Neural progenitor cell (in vitro differentiated cells): Measurements from ENCODE around the gene NLK. TPM values are rescaled to one million over a fixed set of nuclear protein-coding genes. Genes with fewer than 3 reads are reported as not detected.

Experiments
- DNase-seq: peaks from one replicate; pipeline ENCODE4 v3.0.0-alpha.2; 2016; ENCODE audit warnings: low spot score
- H2AFZ ChIP-seq: fragments of 200-600 bp; sonication (generic); replicated peaks from 2 replicates; pipeline ENCODE4 v1.6.1; 2016; ENCODE audit warnings: antibody characterized with exemption
- H3F3A ChIP-seq: fragments of 200-600 bp; sonication (generic); 2 replicates; pipeline ENCODE4 v1.6.1; 2016; ENCODE audit warnings: antibody characterized with exemption, low read depth
- H3K27ac ChIP-seq: fragments of 200-600 bp; sonication (generic); 2 replicates; pipeline ENCODE4 v1.5.1; 2016; ENCODE audit warnings: mild to moderate bottlenecking
- H3K27me3 ChIP-seq: fragments of 200-600 bp; sonication (generic); 2 replicates; pipeline ENCODE4 v1.6.1; 2016; ENCODE audit warnings: mild to moderate bottlenecking, moderate library complexity
- H3K36me3 ChIP-seq: fragments of 200-600 bp; sonication (generic); 2 replicates; pipeline ENCODE4 v1.5.1; 2016
- H3K4me1 ChIP-seq: fragments of 200-600 bp; sonication (generic); 2 replicates; pipeline ENCODE4 v1.6.1; 2016; ENCODE audit warnings: mixed run types
- H3K4me2 ChIP-seq: fragments of 200-600 bp; sonication (generic); 2 replicates; pipeline ENCODE4 v1.6.1; 2016
- H3K4me3 ChIP-seq: fragments of 200-600 bp; sonication (generic); 2 replicates; pipeline ENCODE4 v1.5.1; 2016
- H3K79me2 ChIP-seq: fragments of 200-600 bp; sonication (generic); 2 replicates; pipeline ENCODE4 v1.6.1; 2016; ENCODE audit warnings: low read depth
- H3K9ac ChIP-seq: fragments of 200-600 bp; sonication (generic); 2 replicates; pipeline ENCODE4 v1.6.1; 2016
- H3K9me3 ChIP-seq: fragments of 200-600 bp; sonication (generic); 2 replicates; pipeline ENCODE4 v1.5.1; 2016; ENCODE audit warnings: low read depth
- H4K20me1 ChIP-seq: fragments of 200-600 bp; sonication (generic); 2 replicates; pipeline ENCODE4 v1.6.1; 2016; ENCODE audit warnings: low read depth
- H3K27ac Mint-ChIP-seq: 3 replicates; pipeline ENCODE4 v1.8.0; 2021; ENCODE audit warnings: mixed read lengths
- H3K27me3 Mint-ChIP-seq: 2 replicates; pipeline ENCODE4 v1.8.0; 2022; ENCODE audit warnings: low read depth, mild to moderate bottlenecking, inconsistent platforms, moderate library complexity, mixed read lengths; ENCODE audit not compliant: insufficient read depth
- H3K36me3 Mint-ChIP-seq: 3 replicates; pipeline ENCODE4 v1.8.0; 2021; ENCODE audit warnings: mixed read lengths
- H3K4me1 Mint-ChIP-seq: 3 replicates; pipeline ENCODE4 v1.8.0; 2021; ENCODE audit warnings: mixed read lengths
- H3K4me3 Mint-ChIP-seq: 3 replicates; pipeline ENCODE4 v1.8.0; 2021; ENCODE audit warnings: mild to moderate bottlenecking, moderate library complexity, mixed read lengths
- H3K9me3 Mint-ChIP-seq: 3 replicates; pipeline ENCODE4 v1.8.0; 2020; ENCODE audit warnings: mixed read lengths
- EZH2 ChIP-seq: fragments of 200-600 bp; sonication (generic); IDR thresholded peaks from 2 replicates; pipeline ENCODE4 v1.6.1; 2017; ENCODE audit warnings: antibody characterized with exemption, mild to moderate bottlenecking, moderate library complexity
- EZH2phosphoT487 ChIP-seq: fragments of 200-600 bp; sonication (generic); IDR thresholded peaks from 2 replicates; pipeline ENCODE4 v1.6.1; 2017; ENCODE audit warnings: antibody characterized with exemption
- total RNA-seq: library from RNA; depleted of rRNA; stranded (reverse); fragments of >200 nt; gene quantifications from 2 replicates; pipeline ENCODE4 v1.2.3, GENCODE V29; 2015; ENCODE audit warnings: low replicate concordance
- TF ChIP-seq, protein P1 (sequence below): fragments of 200-600 bp; sonication (generic); IDR thresholded peaks from 2 replicates; pipeline ENCODE4 v1.5.1; 2017; ENCODE audit warnings: antibody characterized with exemption, mild to moderate bottlenecking

The NLK gene
- total RNA-seq, 1 donor from 2014 or later = 61.7 TPM

DNA sequence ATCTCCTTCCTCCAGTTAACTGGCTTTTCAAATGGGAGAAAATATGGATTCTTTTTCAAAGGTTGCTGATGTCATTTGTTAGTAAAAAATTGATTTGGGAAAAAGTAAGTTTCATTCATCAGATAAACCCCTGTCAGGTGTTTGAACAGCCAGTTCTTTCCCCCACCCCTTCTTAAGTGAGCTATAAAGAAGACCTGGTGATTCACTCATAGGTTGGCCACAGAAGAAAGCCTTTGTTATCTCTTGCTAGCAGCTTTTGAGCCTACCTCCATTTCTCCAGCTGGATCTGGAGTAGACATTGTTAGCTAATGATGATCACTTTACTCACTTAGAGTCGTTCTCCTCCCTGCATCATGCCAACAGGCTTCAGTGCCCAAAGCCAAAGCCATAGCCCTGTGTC, 63.0 kb downstream of the NLK start:
- no peak for DNase-seq
- H3K4me1 ChIP-seq = no peaks in the 10 kb centered on the region
- H3K9me3 ChIP-seq = no peaks in the 10 kb centered on the region
- H2AFZ ChIP-seq = no peak overlapping the region
- Mint-ChIP-seq H3K27me3 (no peaks in the 10 kb centered on the region), H3K36me3 (peaks cover 8% of the 10 kb centered on the region), H3K4me1 (no peaks in the 10 kb centered on the region), H3K9me3 (peaks cover 8% of the 10 kb centered on the region), H3K4me3 (no peak overlapping the region), H3K27ac (no peak overlapping the region)
- TF ChIP-seq, protein P1, sequence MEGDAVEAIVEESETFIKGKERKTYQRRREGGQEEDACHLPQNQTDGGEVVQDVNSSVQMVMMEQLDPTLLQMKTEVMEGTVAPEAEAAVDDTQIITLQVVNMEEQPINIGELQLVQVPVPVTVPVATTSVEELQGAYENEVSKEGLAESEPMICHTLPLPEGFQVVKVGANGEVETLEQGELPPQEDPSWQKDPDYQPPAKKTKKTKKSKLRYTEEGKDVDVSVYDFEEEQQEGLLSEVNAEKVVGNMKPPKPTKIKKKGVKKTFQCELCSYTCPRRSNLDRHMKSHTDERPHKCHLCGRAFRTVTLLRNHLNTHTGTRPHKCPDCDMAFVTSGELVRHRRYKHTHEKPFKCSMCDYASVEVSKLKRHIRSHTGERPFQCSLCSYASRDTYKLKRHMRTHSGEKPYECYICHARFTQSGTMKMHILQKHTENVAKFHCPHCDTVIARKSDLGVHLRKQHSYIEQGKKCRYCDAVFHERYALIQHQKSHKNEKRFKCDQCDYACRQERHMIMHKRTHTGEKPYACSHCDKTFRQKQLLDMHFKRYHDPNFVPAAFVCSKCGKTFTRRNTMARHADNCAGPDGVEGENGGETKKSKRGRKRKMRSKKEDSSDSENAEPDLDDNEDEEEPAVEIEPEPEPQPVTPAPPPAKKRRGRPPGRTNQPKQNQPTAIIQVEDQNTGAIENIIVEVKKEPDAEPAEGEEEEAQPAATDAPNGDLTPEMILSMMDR = no peak
- TF ChIP-seq EZH2phosphoT487 = no peak
- TF ChIP-seq EZH2 = no peak
- no peaks in the 10 kb centered on the region for H3K27me3 ChIP-seq
- H3K27ac ChIP-seq = no peak overlapping the region
- no peak overlapping the region for H3K4me2 ChIP-seq
- no peak overlapping the region for H3K9ac ChIP-seq
- H4K20me1 ChIP-seq = peaks cover 29% of the 10 kb centered on the region
- H3F3A ChIP-seq = no peaks in the 10 kb centered on the region
- H3K36me3 ChIP-seq = peaks cover 3% of the 10 kb centered on the region
- H3K4me3 ChIP-seq = no peak overlapping the region
- H3K79me2 ChIP-seq = peaks cover 86% of the 10 kb centered on the region

DNA sequence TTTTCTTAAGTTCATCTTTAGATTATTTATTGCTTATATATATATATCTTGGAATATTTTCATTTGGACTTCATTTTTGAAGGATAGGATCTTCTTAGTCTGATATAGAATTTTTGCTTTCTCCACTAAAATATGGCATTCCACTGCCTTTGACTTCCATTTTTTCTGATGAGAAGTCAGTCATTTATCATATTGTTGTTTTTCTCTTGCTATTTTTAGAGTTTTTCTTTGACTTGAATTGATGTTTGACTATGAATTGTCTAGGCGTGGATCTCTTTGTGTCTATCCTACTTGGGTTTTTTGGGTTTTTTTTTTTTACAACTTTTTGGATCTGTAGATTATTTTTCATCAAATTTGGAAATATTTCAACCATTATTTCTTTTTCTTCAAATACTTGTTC, 67.7 kb downstream of the NLK start:
- Mint-ChIP-seq H3K27ac (no peak overlapping the region), H3K9me3 (peaks cover 8% of the 10 kb centered on the region), H3K27me3 (no peaks in the 10 kb centered on the region), H3K4me1 (peaks cover 10% of the 10 kb centered on the region), H3K36me3 (peaks cover 6% of the 10 kb centered on the region), H3K4me3 (no peak overlapping the region)
- Histone ChIP-seq H3F3A (no peaks in the 10 kb centered on the region), H3K4me1 (peaks cover 15% of the 10 kb centered on the region), H4K20me1 (peaks cover 7% of the 10 kb centered on the region), H3K36me3 (no peaks in the 10 kb centered on the region), H3K27ac (no peak overlapping the region), H3K9me3 (no peaks in the 10 kb centered on the region), H3K27me3 (no peaks in the 10 kb centered on the region), H3K79me2 (peaks cover 78% of the 10 kb centered on the region), H3K9ac (no peak overlapping the region), H3K4me2 (no peak overlapping the region), H2AFZ (no peak overlapping the region), H3K4me3 (no peak overlapping the region)
- DNase-seq = no peak
- TF ChIP-seq EZH2 (no peak), EZH2phosphoT487 (no peak)
- TF ChIP-seq, protein P1 = no peak

DNA sequence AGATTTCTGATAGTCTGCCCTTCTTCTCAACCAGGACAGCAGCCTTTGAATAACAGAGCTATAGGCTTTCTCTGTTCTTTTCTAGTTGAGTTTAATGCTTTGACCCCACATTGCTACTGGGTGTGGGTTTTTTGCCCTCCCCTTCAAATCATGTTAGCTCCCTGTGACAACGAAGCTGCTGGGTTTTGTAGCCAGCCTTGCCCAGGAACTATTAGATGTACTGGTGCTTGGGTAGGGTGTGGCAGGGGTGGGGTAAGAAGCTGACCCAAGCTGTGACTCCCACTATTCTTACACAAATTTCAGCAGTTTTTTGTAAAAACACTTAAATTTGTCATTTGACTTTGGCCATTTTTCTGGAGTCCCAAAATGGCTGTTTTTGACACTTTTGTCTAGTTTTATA, 69.7 kb downstream of the NLK start:
- Mint-ChIP-seq H3K4me3 (no peak overlapping the region), H3K27ac (no peak overlapping the region), H3K36me3 (peaks cover 6% of the 10 kb centered on the region), H3K9me3 (peaks cover 8% of the 10 kb centered on the region), H3K4me1 (peaks cover 13% of the 10 kb centered on the region), H3K27me3 (no peaks in the 10 kb centered on the region)
- Histone ChIP-seq H2AFZ (no peak overlapping the region), H3K4me2 (no peak overlapping the region), H3K9me3 (no peaks in the 10 kb centered on the region), H3K79me2 (peaks cover 83% of the 10 kb centered on the region), H3K27me3 (no peaks in the 10 kb centered on the region), H3K9ac (no peak overlapping the region), H3K4me3 (no peak overlapping the region), H3K27ac (peak overlapping the region; percentile 38), H3K36me3 (no peaks in the 10 kb centered on the region), H3K4me1 (peaks cover 15% of the 10 kb centered on the region), H4K20me1 (peaks cover 4% of the 10 kb centered on the region), H3F3A (no peaks in the 10 kb centered on the region)
- TF ChIP-seq EZH2 (no peak), EZH2phosphoT487 (no peak)
- TF ChIP-seq, protein P1 = no peak
- DNase-seq = no peak
